GM23248 (cell line): ENCODE measurements around the gene DAG1. TPM values are rescaled to one million over a fixed set of nuclear protein-coding genes. Genes with fewer than 3 reads are reported as not detected.

Experiments
- DNase-seq: peaks from one replicate; pipeline ENCODE4 v3.0.0-alpha.2; 2015
- H2AFZ ChIP-seq: fragments of 200-600 bp; sonication (generic); 2 replicates; pipeline ENCODE4 v1.6.1; 2016; ENCODE audit warnings: antibody characterized with exemption
- H3F3A ChIP-seq: fragments of 200-600 bp; sonication (generic); 2 replicates; pipeline ENCODE4 v1.6.1; 2016; ENCODE audit warnings: mild to moderate bottlenecking, antibody characterized with exemption, mixed run types; ENCODE audit not compliant: insufficient read depth
- H3K27ac ChIP-seq: fragments of 200-600 bp; sonication (generic); 2 replicates; pipeline ENCODE4 v1.5.1; 2016; ENCODE audit warnings: mild to moderate bottlenecking
- H3K27me3 ChIP-seq: fragments of 200-600 bp; sonication (generic); replicated peaks from 2 replicates; pipeline ENCODE4 v1.6.1; 2016; ENCODE audit warnings: mild to moderate bottlenecking; ENCODE audit not compliant: insufficient read depth
- H3K36me3 ChIP-seq: fragments of 200-600 bp; sonication (generic); 2 replicates; pipeline ENCODE4 v1.6.1; 2016; ENCODE audit warnings: low read depth, mild to moderate bottlenecking
- H3K4me1 ChIP-seq: fragments of 200-600 bp; sonication (generic); 2 replicates; pipeline ENCODE4 v1.6.1; 2016; ENCODE audit warnings: mild to moderate bottlenecking; ENCODE audit not compliant: insufficient read depth
- H3K4me2 ChIP-seq: fragments of 200-600 bp; sonication (generic); one replicate; pipeline ENCODE4 v1.6.1; 2016; ENCODE audit warnings: mild to moderate bottlenecking; ENCODE audit not compliant: unreplicated experiment
- H3K4me3 ChIP-seq: fragments of 200-600 bp; sonication (generic); 2 replicates; pipeline ENCODE4 v1.5.1; 2016; ENCODE audit warnings: mild to moderate bottlenecking
- H3K79me2 ChIP-seq: fragments of 200-600 bp; sonication (generic); 2 replicates; pipeline ENCODE4 v1.6.1; 2016; ENCODE audit warnings: mild to moderate bottlenecking; ENCODE audit not compliant: insufficient read depth
- H3K9ac ChIP-seq: fragments of 200-600 bp; sonication (generic); 2 replicates; pipeline ENCODE4 v1.6.1; 2016; ENCODE audit warnings: mild to moderate bottlenecking
- H3K9me2 ChIP-seq: fragments of 200-600 bp; sonication (generic); 2 replicates; pipeline ENCODE4 v1.6.1; 2016; ENCODE audit warnings: mixed run types, mild to moderate bottlenecking, moderate library complexity; ENCODE audit not compliant: insufficient read depth
- H3K9me3 ChIP-seq: fragments of 200-600 bp; sonication (generic); one replicate; pipeline ENCODE4 v1.6.1; 2017; ENCODE audit warnings: low read depth
- H4K20me1 ChIP-seq: fragments of 200-600 bp; sonication (generic); 2 replicates; pipeline ENCODE4 v1.6.0; 2016; ENCODE audit not compliant: insufficient read depth
- EZH2 ChIP-seq: fragments of 200-600 bp; sonication (generic); IDR thresholded peaks from 2 replicates; pipeline ENCODE4 v1.6.1; 2018; ENCODE audit warnings: antibody characterized with exemption, mild to moderate bottlenecking; ENCODE audit not compliant: insufficient read depth, poor library complexity, severe bottlenecking
- EZH2phosphoT487 ChIP-seq: fragments of 200-600 bp; sonication (generic); IDR thresholded peaks from 2 replicates; pipeline ENCODE4 v1.6.1; 2018; ENCODE audit warnings: antibody characterized with exemption, moderate library complexity, mild to moderate bottlenecking, low read depth; ENCODE audit not compliant: insufficient read depth
- WGBS, 2 experiments: methylation state at CpG; one replicate each; pipeline ENCODE4 v1.1.6; 2015 to 2017; ENCODE audit warnings: low lambda C conversion rate in 2 of 2, low coverage in 1 of 2; ENCODE audit errors: missing lambda C conversion rate in 2 of 2; 5-methylcytosine and 5-hydroxymethylcytosine counted together
- in situ Hi-C: fragments of 300-500 bp; cut with MboI; formaldehyde crosslinking; loops from 2 replicates; pipeline ENCODE4 v1.15.0; 2020
- polyA plus RNA-seq: library from polyadenylated mRNA; unstranded; fragments of >200 nt; fragmentation: Nextera tagmentation; extraction: Ambion mirVana; gene quantifications from 2 replicates; pipeline ENCODE4 v1.2.1, GENCODE V29; 2016
- total RNA-seq: library from RNA; depleted of rRNA; stranded (reverse); fragments of >200 nt; shearing (Covaris generic); gene quantifications from 2 replicates; pipeline ENCODE4 v1.2.3, GENCODE V29; 2014

DAG1 gene
- total and polyA plus RNA-seq, 2 experiments from 2014 or later = 43.0 to 90.2 TPM

DNA sequence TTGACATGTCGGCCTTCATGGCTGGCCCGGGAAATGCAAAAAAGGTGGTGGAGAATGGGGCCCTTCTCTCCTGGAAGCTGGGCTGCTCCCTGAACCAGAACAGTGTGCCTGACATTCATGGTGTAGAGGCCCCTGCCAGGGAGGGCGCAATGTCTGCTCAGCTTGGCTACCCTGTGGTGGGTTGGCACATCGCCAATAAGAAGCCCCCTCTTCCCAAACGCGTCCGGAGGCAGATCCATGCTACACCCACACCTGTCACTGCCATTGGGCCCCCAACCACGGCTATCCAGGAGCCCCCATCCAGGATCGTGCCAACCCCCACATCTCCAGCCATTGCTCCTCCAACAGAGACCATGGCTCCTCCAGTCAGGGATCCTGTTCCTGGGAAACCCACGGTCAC lies 61.2 kb downstream of the DAG1 start:
- WGBS, 2 experiments = 76 to 97% methylated on average over 9 to 10 of the region's 10 CpGs
- TF ChIP-seq EZH2phosphoT487 (no peak), EZH2 (no peak)
- no peak for DNase-seq
- Histone ChIP-seq H3K9me2 (no peaks in the 10 kb centered on the region), H3K9ac (no peak overlapping the region), H3F3A (no peaks in the 10 kb centered on the region), H3K9me3 (no peaks in the 10 kb centered on the region), H4K20me1 (no peaks in the 10 kb centered on the region), H2AFZ (no peak overlapping the region), H3K79me2 (no peaks in the 10 kb centered on the region), H3K4me2 (no peak overlapping the region), H3K4me1 (peaks cover 3% of the 10 kb centered on the region; the same call in 1 of the 2 replicates), H3K27ac (no peak overlapping the region), H3K36me3 (no peaks in the 10 kb centered on the region), H3K27me3 (no peaks in the 10 kb centered on the region), H3K4me3 (no peak overlapping the region)
- in situ Hi-C loops = no loop called here

DNA sequence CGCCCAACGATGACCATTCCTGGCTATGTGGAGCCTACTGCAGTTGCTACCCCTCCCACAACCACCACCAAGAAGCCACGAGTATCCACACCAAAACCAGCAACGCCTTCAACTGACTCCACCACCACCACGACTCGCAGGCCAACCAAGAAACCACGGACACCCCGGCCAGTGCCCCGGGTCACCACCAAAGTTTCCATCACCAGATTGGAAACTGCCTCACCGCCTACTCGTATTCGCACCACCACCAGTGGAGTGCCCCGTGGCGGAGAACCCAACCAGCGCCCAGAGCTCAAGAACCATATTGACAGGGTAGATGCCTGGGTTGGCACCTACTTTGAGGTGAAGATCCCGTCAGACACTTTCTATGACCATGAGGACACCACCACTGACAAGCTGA lies 61.6 kb downstream of the DAG1 start:
- H3K9me2 ChIP-seq = no peaks in the 10 kb centered on the region
- TF ChIP-seq EZH2 (no peak), EZH2phosphoT487 (no peak)
- H3K27me3 ChIP-seq = no peaks in the 10 kb centered on the region
- peaks cover 7% of the 10 kb centered on the region; the same call in 1 of the 2 replicates for H3K4me1 ChIP-seq
- no peak overlapping the region for H3K9ac ChIP-seq
- H3K36me3 ChIP-seq = no peaks in the 10 kb centered on the region
- H2AFZ ChIP-seq = no peak overlapping the region
- H3K79me2 ChIP-seq = no peaks in the 10 kb centered on the region
- no peaks in the 10 kb centered on the region for H4K20me1 ChIP-seq
- H3F3A ChIP-seq = no peaks in the 10 kb centered on the region
- no peak for DNase-seq
- whole genome bisulfite sequencing, 2 experiments = 92 to 94% methylated on average over 16 of the region's 16 CpGs
- H3K27ac ChIP-seq = no peak overlapping the region
- H3K4me3 ChIP-seq = no peak overlapping the region
- no peaks in the 10 kb centered on the region for H3K9me3 ChIP-seq
- in situ Hi-C loops = no loop called here
- H3K4me2 ChIP-seq = no peak overlapping the region

DNA sequence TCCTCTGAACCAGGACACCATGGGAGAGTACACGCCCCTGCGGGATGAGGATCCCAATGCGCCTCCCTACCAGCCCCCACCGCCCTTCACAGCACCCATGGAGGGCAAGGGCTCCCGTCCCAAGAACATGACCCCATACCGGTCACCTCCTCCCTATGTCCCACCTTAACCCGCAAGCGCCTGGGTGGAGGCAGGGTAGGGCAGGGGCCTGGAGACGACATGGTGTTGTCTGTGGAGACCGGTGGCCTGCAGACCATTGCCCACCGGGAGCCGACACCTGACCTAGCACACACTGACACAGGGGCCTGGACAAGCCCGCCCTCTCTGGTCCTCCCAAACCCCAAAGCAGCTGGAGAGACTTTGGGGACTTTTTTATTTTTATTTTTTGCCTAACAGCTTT lies 63.0 kb downstream of the DAG1 start:
- Histone ChIP-seq H3K9me3 (no peaks in the 10 kb centered on the region), H3K4me2 (no peak overlapping the region), H3K4me3 (no peak overlapping the region), H2AFZ (no peak overlapping the region), H3K36me3 (no peaks in the 10 kb centered on the region), H3K27me3 (no peaks in the 10 kb centered on the region), H3K79me2 (no peaks in the 10 kb centered on the region), H3K27ac (no peak overlapping the region), H3F3A (no peaks in the 10 kb centered on the region), H4K20me1 (no peaks in the 10 kb centered on the region), H3K9me2 (no peaks in the 10 kb centered on the region), H3K4me1 (peaks cover 7% of the 10 kb centered on the region; the same call in 1 of the 2 replicates), H3K9ac (no peak overlapping the region)
- 90 to 93% methylated on average over 13 of the region's 13 CpGs for WGBS, 2 experiments
- TF ChIP-seq EZH2 = no peak
- TF ChIP-seq EZH2phosphoT487 = no peak
- in situ Hi-C loops = no loop called here
- DNase-seq = no peak

DNA sequence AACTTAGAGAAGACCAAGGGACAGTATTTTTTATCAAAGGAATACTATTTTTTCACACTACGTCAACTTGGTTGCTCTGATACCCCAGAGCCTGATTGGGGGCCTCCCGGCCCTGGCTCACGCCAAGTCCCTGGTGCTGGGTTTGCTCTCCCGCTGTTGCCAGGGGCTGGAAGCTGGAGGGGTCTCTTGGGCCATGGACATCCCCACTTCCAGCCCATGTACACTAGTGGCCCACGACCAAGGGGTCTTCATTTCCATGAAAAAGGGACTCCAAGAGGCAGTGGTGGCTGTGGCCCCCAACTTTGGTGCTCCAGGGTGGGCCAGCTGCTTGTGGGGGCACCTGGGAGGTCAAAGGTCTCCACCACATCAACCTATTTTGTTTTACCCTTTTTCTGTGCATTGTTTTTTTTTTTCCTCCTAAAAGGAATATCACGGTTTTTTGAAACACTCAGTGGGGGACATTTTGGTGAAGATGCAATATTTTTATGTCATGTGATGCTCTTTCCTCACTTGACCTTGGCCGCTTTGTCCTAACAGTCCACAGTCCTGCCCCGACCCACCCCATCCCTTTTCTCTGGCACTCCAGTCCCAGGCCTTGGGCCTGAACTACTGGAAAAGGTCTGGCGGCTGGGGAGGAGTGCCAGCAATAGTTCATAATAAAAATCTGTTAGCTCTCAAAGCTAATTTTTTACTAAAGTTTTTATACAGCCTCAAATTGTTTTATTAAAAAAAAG lies 63.9 kb downstream of the DAG1 start:
- Histone ChIP-seq H3K9ac (no peak overlapping the region), H3K36me3 (no peaks in the 10 kb centered on the region), H3K9me3 (no peaks in the 10 kb centered on the region), H2AFZ (no peak overlapping the region), H3K79me2 (no peaks in the 10 kb centered on the region), H3K9me2 (no peaks in the 10 kb centered on the region), H3K4me1 (peaks cover 7% of the 10 kb centered on the region; the same call in 1 of the 2 replicates), H3K4me2 (no peak overlapping the region), H3K27ac (no peak overlapping the region), H3K4me3 (no peak overlapping the region), H3F3A (no peaks in the 10 kb centered on the region), H3K27me3 (no peaks in the 10 kb centered on the region), H4K20me1 (no peaks in the 10 kb centered on the region)
- 62 to 72% methylated on average over 9 of the region's 9 CpGs for WGBS, 2 experiments
- in situ Hi-C loops = no loop called here
- no peak for DNase-seq
- TF ChIP-seq EZH2 (no peak), EZH2phosphoT487 (no peak)
